Inferior parietal cortex (tissue), 1 donor: ENCODE data around the gene PSMD14.

ENCODE experiments used
- DNase-seq: peaks from one replicate; pipeline ENCODE4 v3.0.0-alpha.2; 2016; ENCODE audit errors: extremely low spot score

Gene PSMD14

DNA sequence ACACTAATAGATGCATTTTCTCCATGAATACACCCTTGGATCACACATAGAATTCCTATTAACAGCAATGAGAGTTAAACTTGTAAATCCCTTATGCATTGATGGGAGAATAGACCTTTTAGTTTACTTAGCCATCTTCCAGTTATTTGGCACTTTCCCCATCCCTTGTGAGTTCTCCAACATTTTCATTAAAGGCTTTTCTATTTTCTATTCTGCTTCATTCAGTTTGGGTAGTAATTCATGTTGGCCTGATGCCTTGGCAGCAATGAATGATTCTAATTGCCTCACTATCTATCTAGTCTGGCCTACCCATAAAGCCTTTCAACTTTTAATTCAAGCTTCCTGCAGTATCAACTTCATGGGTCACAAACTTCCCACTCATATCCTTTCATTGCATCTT lies 140.2 kb downstream of the PSMD14 start:
- no peak for DNase-seq
